Astrocyte of the hippocampus (primary cell): ENCODE measurements around the gene GEMIN4.
"Not testable (repeated sequence)": the region's sequence is repeated elsewhere in the genome, so short reads cannot be mapped to it uniquely, and the experiment has no call there.

Experiments
- DNase-seq: peaks from one replicate; pipeline ENCODE4 v3.0.0; 2011; ENCODE audit warnings: low read depth, low spot score

The GEMIN4 gene

DNA sequence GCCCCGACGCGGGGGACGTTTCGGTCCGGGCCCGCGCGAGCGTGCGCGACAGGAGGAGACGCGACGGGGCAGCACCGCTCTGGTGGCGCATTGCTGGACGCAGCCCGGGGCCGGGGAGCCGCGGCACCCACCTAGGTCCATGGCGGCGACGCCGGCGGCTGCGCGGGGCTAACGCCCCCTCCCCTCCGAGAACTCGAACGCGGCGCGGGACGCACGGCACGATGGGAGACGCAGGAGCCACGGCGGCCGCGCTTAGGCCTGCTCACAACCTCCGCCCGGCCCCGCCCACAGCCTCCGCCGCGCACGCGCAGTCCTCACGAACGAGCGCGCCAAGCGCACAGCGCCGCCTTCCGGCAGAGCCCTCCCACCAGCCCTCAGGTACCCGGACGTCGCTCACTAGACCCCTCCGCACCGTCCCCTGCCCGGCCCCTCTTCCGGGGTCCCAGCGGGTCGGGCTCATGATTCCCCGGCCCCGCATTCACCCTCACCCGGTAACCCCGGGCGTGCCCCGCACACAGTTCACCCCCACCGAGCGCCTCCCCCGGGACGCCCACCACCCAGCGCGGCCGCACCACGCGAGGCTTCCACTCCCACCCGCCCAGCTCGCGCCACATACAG, at the start of gene GEMIN4:
Gene GEMIN4 (minus strand): TSS at position 263 of the 618 bp plus-strand sequence. CDS start 122 bp downstream, at position 141.
- DNase-seq: peak; percentile 97

DNA sequence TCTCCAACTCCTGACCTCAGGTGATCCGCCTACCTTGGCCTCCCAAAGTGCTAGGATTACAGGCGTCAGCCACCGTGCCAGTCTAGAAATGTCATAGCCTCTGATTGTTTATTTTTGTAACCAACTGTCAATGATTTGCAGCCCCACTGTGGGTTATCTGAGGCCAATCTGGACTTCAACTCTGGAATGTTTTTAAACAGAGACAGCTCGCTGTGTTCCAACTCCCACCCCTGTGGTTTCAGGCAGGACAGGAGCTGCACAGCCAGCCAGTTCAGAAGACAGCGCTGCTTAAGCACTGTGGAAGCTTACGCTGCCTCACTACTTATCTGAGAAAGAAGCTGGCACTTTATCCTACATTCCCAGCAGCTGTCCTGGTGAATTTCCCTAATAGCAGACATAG, 49.6 kb upstream of the GEMIN4 start:
- DNase-seq: peak; percentile 71

DNA sequence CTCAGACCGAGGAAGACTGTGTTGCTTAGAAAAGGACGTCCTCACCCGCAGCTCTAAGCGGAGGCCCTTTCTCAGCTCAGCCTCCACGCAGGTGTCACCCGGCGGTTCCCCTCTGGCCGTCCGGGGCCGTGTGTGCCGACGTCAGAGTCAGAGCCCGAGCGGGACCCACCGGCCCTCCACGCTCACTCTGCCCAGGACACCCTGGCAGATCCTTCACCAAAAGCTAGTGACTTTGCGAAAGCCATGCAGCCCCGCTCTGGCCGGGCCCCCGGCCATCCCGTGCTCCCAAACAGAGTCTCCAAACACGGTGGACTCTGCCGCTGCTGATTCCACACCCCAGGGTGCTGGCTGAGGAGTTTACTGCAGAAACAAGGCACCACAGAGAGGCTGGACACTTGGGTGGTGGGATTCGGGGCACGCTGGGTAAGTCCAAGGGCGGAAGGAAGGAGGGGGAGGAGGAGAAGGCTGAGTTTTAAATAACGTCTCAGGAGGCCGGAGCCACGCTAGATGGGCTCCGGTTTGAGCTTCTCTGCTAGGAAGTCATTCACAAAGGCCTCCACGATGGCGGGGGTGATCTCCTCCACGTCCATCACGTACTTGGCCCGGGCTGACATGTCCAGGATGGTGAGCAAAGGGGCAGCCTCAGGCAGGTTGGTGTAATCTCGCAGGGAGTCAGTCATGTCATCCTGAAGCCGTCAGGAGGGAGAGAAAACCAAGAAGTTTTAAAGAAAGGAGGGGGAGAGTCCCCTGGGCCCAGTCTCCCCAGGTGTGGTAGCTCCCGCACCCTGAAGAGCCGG, 48.6 kb upstream of the GEMIN4 start:
- no peak for DNase-seq

DNA sequence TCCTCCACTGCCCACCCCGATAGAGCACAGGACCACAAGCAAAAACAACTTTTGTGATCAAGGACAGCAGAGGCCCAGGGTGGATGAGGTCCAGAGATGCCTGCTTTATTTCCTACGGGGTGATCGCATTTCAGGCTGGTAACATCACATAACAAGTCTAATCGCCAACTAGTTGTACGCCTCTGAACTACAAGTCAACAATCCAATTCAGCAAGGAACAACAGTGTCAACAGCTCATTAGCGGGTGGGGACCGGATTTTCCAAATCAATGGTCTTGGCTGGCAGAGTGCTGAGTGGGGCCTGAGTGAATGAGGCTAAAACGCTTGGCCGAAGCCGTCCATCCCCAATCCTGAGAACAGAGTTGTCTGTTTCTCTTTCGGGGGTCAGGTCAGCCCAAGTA, 47.2 kb upstream of the GEMIN4 start:
- DNase-seq: no peak

DNA sequence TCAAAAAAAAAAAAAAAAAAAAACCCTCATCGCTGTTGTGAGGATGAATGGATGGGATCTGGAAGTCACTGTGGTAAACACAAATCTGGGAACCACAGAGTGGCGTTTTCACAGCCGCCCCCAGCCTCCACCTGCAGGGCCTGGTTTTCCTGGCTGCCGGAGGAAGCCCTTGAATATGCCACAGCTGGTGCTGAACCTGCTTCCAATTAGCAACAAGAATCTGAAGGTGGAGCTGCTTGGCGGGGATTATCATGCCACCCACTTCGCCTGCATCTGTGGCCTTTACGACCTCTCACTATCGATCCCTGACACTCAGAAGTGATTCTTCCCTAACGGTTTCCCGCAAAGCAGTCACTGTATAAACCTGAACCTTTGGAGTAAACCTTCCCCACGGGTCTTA, 46.2 kb upstream of the GEMIN4 start:
- no peak for DNase-seq

DNA sequence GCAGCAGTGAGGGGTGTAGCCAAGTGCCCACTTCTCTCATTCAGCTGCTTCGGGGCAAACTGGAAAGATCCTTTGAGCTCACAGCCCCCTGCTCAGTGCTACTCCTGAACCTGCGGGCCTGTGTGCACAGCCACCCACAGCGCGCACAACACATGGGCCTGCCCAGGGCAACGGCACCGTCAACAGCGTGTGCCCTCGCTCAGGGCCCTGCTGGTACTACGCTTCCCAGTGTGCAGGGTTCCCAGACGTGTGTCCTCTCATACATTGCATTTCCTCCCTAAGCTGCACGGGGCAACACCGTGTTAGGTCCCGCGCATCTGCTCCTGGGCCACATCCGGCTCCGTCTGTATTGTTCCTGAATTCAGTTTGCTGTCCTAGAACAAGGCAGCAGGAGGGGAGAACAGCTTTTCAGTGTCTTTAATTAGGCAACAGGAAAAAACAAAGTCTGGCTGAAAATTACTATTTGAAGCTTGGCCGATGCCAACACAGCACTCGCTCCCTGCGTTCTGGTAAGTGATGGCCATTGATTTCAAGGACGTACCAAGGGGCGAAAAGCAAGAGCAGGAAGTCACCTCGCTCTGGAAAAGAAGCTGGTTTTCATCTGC, 45.3 kb upstream of the GEMIN4 start:
- DNase-seq: no peak

DNA sequence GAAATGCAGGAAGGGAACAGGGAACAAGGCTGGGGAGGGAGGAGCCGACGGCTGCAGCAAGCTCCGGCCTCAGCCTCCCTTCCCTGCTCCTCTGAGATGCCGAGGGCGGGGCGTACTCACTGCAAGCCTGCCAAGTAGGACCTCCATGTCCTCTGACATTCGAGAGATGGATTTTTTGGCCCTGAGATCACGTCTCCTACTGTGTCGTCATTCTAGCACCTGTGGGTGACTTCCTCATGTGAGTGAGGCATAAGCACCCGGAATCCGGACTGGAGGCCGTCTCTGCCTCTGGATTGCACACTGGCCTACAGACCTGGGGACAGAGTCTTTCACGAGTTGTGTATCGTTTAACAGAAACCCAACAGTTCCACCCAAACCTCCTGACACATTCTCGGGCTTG, 44.5 kb upstream of the GEMIN4 start:
- DNase-seq: no peak

DNA sequence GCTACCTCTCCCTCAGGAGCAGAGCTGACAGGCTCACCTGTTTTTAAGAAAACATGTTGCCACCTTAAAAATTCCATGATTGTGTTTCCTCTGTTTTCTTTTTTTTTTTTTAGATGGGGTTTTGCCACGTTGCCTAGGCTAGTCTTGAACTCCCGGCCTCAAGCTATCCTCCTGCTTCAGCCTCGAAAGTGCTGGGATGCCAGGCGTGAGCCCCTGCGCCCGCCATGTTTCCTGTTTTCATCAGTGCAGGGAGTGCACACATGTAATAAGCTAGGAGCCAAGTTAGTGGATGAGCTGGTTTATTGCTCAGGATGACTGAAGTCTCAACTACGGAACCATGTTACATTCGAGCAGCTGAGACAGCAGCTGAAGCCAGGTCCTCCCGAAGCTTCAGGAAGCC, 43.7 kb upstream of the GEMIN4 start:
- DNase-seq: no peak

DNA sequence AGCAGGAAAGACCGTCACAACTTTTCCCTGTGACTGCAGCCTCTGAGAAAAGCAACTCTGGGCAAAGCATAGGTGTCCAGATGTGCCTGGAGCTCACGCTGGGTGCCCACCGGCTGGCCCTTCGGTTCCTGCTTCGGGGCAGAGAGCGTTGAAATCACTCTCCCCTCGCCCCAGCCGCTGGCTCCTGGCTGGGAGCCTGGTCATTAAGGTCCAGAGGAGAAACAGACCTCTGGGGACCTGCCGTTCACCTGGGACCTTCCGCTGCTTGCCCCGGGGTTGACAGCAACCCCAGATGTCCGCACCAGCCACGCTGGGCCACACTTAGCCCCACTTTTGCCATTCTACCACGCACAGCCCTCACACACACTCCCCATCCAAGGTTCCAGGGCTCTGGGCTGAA, 43.2 kb upstream of the GEMIN4 start:
- no peak for DNase-seq

DNA sequence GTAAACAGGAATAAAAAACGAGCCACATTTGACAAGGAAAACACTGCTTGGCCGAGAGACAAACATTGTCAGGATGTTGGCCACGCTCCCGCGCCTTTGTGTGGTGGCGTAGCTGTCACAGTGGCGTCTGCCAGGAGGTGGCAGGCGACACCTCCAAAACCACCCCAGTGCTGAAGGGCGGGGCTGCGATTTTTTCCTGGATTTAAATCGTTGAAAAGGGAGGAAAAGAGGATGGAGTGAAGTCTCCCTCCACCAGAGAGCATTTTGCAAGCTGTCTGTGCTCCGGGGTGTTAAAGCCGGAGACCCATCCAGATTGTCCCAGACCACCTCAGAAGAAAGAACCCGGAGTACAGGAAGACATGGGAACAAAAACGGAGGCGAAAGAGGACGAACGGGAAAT, 42.8 kb upstream of the GEMIN4 start:
- DNase-seq: peak; percentile 88

DNA sequence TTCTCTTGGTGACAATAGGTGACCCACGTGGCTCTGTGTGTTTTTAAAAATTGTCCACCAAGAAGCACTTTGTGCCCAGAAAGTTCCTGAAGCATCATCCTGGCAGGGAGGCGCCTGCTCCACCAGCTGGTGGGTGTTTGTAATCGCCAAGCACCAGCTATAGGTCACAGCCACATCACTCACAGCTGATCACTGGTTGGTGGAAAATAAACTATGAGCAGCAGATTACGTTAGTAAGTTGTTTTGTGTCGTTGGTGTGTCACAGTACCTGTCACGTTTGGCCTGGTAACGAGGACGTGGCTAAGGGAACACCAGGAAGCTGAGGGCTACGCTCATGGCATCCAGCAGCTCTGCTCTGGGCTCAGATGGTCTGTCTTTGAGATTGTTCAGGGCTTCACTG, 40.2 kb upstream of the GEMIN4 start:
- peak; percentile 32 for DNase-seq

DNA sequence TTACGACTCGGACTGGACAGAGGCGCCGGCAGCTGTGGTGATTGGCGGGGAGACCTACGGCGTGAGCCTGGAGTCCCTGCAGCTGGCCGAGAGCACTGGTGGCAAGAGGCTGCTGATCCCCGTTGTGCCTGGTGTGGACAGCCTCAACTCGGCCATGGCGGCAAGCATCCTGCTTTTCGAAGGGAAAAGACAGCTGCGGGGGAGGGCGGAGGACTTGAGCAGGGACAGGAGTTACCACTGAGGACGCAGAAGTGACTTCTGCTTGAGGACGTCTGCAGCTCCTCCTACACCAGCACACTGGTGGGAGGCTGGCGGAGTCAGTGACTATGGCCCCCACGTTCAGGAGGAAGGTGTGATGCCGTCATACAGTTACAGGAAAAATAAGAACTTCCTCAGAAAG, 39.8 kb upstream of the GEMIN4 start:
- DNase-seq: no peak

DNA sequence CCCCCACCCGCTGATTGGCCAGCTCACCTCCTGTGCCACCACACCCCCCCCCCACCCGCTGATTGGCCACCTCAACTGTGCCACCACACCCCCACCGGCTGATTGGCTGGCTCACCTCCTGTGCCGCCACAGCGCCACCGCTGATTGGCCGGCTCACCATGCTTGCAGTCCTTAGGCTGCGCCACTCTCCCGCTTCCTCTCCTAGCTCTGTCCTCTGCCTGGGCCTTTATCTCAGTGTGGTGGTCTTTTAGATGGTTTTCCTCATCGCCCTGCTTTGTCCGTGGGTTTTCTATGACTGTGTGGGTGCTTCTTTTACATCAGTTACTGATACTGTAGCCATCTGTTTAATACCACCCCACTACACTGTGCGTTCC, 38.8 kb upstream of the GEMIN4 start:
- DNase-seq: not testable (repeated sequence)

DNA sequence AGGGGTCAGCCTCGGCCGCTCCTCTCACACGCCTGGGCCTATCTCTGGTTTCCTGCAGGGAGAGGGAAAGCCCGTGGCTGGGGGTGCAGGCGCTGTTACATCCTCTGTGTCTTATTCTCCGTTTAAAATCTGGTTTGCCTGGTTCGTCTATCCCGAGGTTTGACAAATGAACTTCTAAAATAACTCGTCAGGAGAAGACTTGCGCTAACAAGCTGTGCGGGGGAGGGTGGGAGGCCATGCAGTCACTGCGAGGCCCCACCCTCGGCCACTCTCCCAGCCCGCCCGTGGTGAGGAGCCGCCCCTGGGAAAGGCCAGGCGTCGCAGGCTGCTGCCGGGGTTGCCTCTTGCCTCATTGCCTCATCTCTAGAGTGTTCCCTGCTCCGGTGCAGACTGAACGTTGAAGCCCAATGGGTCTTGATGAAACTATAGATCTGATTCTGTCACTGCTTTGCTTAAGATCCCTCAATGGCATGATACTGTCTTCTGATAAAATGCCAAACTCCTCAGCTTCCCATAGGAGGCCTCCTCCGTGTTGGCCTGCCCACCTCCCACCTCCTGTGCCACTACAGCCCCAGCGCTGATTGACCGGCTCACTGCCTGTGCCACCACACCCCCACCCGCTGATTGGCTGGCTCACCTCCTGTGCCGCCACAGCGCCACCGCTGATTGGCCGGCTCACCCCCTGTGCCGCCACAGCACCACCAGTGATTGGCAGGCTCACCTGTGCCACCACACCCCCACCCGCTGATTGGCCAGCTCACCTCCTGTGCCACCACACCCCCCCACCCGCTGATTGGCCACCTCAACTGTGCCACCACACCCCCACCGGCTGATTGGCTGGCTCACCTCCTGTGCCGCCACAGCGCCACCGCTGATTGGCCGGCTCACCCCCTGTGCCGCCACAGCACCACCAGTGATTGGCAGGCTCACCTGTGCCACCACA, 38.1 kb upstream of the GEMIN4 start:
- DNase-seq: peak; percentile 38

DNA sequence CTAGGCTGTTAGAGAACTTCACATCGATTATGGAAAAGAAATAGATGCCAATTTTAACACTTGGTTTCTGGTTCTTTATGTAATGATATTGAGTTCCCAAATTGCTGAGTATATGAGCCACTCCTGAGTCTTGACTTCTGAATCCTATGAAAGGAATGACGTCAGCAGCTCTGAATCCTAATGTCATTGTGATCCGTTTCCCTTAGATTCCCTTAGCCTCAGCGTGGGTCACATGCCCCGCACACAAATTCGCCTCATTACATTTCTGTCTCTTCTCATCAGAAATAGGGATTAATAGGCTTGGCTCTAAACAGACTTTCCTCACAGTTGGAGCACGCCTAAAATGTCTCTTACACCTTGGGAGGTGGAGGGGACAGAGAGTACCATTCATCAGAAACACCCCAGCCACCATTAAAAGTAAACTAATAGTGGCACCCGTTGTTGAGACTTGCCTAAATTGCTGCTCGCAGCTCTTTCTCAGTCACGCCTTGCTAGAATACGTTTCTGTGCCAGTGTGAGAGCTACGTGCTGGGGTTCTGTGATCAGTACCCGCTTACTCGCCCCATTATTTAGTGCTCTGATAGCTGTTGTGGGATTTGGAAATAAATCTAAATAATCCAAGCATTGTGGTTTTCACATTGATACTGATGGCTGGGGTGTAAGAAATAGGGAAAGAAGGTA, 37.2 kb upstream of the GEMIN4 start:
- DNase-seq: peak; percentile 47

DNA sequence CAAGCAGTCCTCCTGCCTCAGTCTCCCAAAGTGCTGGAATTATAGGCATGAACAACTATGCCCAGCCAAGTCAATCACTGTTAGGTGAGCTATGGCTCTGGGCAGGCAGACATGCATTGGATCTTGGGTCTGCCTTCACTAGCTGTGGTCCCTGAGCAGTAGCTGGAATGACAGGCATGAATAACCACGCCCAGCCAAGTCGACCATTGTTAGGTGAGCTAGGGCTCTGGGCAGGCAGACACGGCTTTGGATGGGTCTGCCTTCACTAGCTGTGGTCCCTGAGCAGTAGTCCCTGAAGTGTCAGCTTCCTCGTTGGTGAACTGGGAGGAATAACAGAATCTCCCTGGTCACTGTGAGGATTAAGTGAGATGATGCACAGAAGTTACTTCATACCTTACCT, 36.5 kb upstream of the GEMIN4 start:
- DNase-seq: no peak

DNA sequence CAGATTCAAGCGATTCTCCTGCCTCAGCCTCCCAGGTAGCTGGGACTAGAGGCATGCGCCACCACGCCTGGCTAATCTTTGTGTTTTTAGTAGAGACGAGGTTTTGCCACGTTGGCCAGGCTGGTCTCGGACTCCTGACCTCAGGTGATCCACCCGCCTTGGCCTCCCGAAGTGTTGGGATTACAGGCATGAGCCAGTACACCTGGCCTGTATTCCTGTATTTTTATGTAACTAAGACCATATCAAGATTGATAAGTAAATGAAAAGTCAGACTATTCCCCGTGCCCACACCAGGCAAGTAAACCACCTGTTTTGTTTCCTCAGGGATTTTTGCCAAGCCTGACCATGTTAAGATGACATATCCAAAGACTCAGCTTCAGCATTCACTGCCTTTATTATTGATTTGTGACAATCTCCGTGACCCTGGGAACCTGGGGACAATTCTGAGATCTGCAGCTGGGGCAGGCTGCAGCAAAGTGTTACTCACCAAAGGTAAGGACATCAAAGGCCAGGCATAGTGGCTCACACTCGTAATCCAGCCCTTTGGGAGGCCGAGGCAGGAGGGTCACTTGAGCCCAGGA, 35.7 kb upstream of the GEMIN4 start:
- no peak for DNase-seq

DNA sequence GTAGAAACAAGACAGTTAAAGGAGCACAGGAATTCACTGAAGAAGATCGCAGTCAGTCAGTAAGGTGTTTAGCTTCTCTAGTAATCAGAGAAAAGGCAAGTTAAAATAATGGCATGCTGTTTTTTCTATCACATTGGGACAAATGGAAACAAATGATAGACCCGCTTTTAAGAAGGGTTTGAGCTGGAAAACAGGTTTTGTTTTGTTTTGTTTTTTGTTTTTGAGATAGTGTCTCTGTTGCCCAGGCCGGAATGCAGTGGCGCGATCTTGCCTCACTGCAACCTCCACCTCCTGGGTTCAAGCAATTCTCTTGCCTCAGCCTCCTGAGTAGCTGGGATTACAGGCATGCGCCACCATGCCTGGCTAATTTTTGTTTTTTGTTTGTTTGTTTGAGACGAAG, 33.8 kb upstream of the GEMIN4 start:
- DNase-seq: not testable (repeated sequence)

DNA sequence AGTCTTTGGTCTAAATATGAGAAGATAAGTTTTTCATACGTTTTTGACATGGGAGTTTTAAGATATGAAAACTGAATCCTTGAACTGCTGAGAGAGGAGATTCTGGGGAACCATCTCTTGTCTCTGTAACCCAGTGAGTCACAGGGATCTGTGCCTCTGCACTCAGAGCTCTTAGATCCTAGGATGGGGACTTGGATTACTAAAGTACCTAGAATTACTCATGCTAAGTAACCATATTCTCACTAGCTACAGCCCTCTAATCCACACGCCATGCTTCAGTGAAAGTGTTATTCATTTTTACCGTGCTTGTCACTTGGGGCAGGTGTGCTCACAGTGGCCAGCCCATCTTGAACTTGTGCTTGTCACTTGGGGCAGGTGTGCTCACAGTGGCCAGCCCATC, 32.1 kb upstream of the GEMIN4 start:
- DNase-seq: no peak

DNA sequence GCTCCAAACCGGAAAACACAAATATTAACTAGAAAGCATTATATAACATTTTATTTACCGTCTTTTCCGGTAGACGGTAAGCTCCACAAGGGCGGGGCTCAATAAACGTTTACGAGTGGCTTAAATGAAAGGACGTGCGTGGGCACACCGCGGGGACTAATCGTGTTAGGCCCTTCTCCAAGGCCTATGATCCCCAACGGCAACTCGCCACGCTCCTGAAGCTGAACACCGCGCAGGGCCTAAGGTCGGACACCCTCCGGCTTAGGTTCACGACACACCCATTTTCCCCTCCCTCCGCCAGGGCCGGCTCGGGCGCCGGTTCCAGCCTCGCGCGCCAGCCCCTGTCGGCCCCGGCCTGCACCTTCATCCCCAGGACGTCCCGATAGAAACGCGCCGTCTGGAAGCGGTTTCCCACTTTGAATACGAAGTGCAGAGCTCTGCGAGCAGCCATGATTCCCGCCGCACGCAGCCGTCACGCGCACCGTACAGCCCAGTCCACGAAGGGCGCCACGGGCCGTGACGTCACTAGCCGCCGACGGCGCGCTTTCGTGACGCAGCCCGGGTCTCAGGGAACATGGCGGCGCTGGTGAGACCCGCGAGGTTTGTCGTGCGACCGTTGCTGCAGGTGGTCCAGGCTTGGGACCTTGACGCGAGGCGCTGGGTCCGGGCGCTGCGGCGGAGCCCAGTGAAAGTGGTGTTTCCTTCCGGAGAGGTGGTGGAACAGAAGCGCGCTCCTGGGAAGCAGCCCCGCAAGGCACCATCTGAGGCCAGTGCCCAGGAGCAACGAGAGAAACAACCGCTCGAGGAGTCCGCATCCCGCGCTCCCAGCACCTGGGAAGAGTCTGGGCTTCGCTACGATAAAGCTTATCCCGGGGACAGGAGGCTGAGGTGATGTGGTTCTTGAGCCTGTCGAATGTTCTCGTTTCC, 30.0 kb upstream of the GEMIN4 start, which contains the start of the genes GLOD4 and MRM3:
Gene GLOD4 (minus strand): TSS at position 476 of the 927 bp plus-strand sequence. CDS start 25 bp downstream, at position 451.
Gene MRM3 (plus strand): TSS at position 549 of the 927 bp plus-strand sequence. CDS start 26 bp downstream, at position 575.
- DNase-seq: peak; percentile 97
